Stimulated activated naive B cell treated with anti-CD40 and anti-IgM and Interleukin-4, amounts not matched to agents 10 μg/mL and 1 μg/mL and 100 μg/mL, for 72 hours (primary cell): ENCODE results near the gene UBTF.
A peak's percentile ranks its signal among the peaks of the same experiment; 100 is the strongest.

Experiments
- ATAC-seq, 2 donors: fragments of 150-1000 bp; cut with Tn5 transposase; replicated peaks; 2 replicates each; pipeline ENCODE4 v1.10.0; 2021; ENCODE audit warnings: moderate library complexity in 1 of 2
- DNase-seq: peaks from one replicate; pipeline ENCODE4 v3.0.0; 2021
- H3K27ac Mint-ChIP-seq: one replicate; pipeline ENCODE4 v1.8.0; 2022; ENCODE audit warnings: mild to moderate bottlenecking, mixed read lengths
- H3K27me3 Mint-ChIP-seq, 2 donors: one replicate each; pipeline ENCODE4 v1.8.0; 2022; ENCODE audit warnings: mixed read lengths in 2 of 2
- H3K36me3 Mint-ChIP-seq, 2 donors: one replicate each; pipeline ENCODE4 v1.8.0; 2022; ENCODE audit warnings: mixed read lengths in 2 of 2, mild to moderate bottlenecking in 1 of 2
- H3K4me1 Mint-ChIP-seq, 2 donors: one replicate each; pipeline ENCODE4 v1.8.0; 2022; ENCODE audit warnings: mixed read lengths in 2 of 2, mild to moderate bottlenecking in 1 of 2
- H3K4me3 Mint-ChIP-seq, 2 donors: one replicate each; pipeline ENCODE4 v1.8.0; 2022; ENCODE audit warnings: mild to moderate bottlenecking in 2 of 2, mixed read lengths in 2 of 2, moderate library complexity in 1 of 2
- H3K9me3 Mint-ChIP-seq, 2 donors: one replicate each; pipeline ENCODE4 v1.8.0; 2022; ENCODE audit warnings: mixed read lengths in 2 of 2, mild to moderate bottlenecking in 1 of 2

The UBTF gene

GRCh38 chr17:44219616-44220212, at the start of gene UBTF:
Gene UBTF (minus strand): TSS chr17:44219675. CDS start chr17:44218229, 1,446 bp downstream.
- Mint-ChIP-seq H3K4me3 (peak within 1 kb of the TSS; percentile 88 to 94), H3K36me3 (peaks cover 24 to 36% of the 10 kb centered on the region in 2 donors), H3K9me3 (no peaks in the 10 kb centered on the region), H3K27ac (peak within 1 kb of the TSS; percentile 99), H3K4me1 (peaks cover 35 to 56% of the 10 kb centered on the region in 2 donors), H3K27me3 (no peaks in the 10 kb centered on the region)
- peak; percentile 8 to 11 for ATAC-seq
- no peak for DNase-seq

GRCh38 chr17:44268709-44269534, 49.4 kb upstream of the UBTF start:
- Mint-ChIP-seq H3K36me3 (no peaks in the 10 kb centered on the region), H3K27me3 (peaks cover 22% of the 10 kb centered on the region in 2 donors), H3K27ac (no peak overlapping the region), H3K4me1 (peaks cover 0 to 5% of the 10 kb centered on the region in 2 donors), H3K9me3 (no peaks in the 10 kb centered on the region), H3K4me3 (no peak overlapping the region)
- DNase-seq (no peak), ATAC-seq (no peak)

DNA sequence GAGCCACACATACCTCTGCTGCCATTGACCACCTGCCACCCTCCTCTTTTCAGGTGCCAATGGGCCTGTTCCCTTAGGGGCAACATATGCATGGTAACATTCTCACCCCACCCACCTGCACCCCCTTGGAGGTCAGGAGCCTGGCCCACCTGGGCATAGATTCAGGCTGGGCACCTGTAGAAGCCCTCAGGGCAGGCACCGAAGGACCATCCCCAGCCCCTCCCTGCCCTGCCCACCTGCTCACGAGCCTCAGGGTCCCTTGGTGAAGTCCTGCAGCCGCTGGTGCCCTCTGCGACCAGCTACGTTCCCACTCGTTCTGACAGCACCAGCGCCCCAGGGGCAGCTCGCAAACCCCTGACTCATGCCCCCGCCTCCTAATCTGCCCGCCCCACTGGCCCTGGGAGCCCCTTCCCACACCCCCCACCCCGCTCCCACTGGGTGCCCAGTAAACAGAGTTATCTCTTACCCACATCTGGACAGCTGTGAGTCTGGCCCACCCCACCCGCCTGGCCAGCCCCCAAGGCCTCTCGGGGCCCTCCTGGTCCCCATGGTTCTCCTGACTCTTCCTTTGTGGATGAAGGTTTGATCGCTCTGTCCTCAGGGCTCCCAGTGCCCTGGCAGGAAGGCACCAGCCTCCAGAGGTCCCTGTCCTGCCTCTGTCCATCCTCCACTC, 48.5 kb upstream of the UBTF start, which contains the start of gene SLC4A1:
Gene SLC4A1, minus strand, starts transcription at position 318 of the 673 bp plus-strand sequence. CDS start 5,269 bp downstream, outside the sequence.
- H3K27me3 Mint-ChIP-seq, result peaks cover 26% of the 10 kb centered on the region in 2 donors
- H3K4me3 Mint-ChIP-seq, result no peak within 1 kb of the TSS
- no peak for DNase-seq

GRCh38 chr17:44267165-44267455, 47.6 kb upstream of the UBTF start:
- Mint-ChIP-seq H3K4me3 (no peak overlapping the region), H3K27me3 (peaks cover 17 to 18% of the 10 kb centered on the region in 2 donors), H3K27ac (no peak overlapping the region), H3K4me1 (no peaks in the 10 kb centered on the region), H3K9me3 (no peaks in the 10 kb centered on the region), H3K36me3 (no peaks in the 10 kb centered on the region)
- no peak for ATAC-seq
- DNase-seq, result no peak

More for the DNA sequence above, 48.5 kb upstream of the UBTF start, which contains the start of gene SLC4A1:
- ATAC-seq, result no peak
- Mint-ChIP-seq H3K36me3 (no peaks in the 10 kb centered on the region), H3K27ac (no peak within 1 kb of the TSS), H3K9me3 (no peaks in the 10 kb centered on the region), H3K4me1 (peaks cover 0 to 3% of the 10 kb centered on the region in 2 donors)

- Mint-ChIP-seq H3K27me3 (peaks cover 13% of the 10 kb centered on the region in 2 donors), H3K4me1 (no peaks in the 10 kb centered on the region), H3K4me3 (no peak overlapping the region), H3K36me3 (no peaks in the 10 kb centered on the region), H3K27ac (no peak overlapping the region), H3K9me3 (no peaks in the 10 kb centered on the region)
- DNase-seq, result no peak
- no peak for ATAC-seq
Observed at GRCh38 chr17:44266402-44267164, 47.1 kb upstream of the UBTF start.

- DNase-seq (no peak), ATAC-seq (no peak)
- Mint-ChIP-seq H3K36me3 (no peaks in the 10 kb centered on the region), H3K9me3 (no peaks in the 10 kb centered on the region), H3K4me1 (no peaks in the 10 kb centered on the region), H3K27ac (no peak overlapping the region), H3K27me3 (peaks cover 6 to 9% of the 10 kb centered on the region in 2 donors), H3K4me3 (no peak overlapping the region)
Observed at GRCh38 chr17:44263345-44263902, 43.9 kb upstream of the UBTF start.

DNA sequence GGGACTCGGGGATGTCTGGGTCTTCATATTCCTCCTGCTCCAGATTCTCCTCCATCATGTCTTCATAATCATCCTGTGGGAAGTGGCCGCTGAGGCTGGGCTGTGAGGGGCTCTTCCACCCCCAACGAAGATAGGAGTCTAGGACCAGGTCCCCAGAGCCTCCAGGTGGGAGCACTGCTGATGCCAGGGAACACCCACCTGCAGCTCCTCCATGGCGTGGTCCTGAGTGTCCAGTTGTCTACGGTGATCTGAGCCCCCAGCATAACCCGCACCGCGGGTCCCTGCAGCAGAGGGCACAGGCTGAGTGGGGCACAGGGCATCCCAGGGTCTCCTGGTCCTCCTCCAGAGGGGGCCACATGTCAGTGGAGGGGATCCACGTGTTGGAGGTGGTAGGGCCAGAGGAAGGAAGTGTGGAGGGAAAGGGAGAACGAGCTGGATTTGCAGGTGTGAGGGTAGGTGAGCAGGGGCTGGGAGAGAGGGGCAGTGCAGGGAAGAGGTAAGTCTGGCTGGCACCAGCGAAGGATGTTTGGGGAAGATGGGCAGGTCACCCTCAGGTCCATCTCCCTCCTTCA, 43.3 kb upstream of the UBTF start:
- H3K36me3 Mint-ChIP-seq, result no peaks in the 10 kb centered on the region
- no peak for DNase-seq
- no peak overlapping the region for H3K27ac Mint-ChIP-seq
- ATAC-seq, result no peak
- no peaks in the 10 kb centered on the region for H3K4me1 Mint-ChIP-seq
- no peak overlapping the region for H3K4me3 Mint-ChIP-seq
- peaks cover 6 to 8% of the 10 kb centered on the region in 2 donors for H3K27me3 Mint-ChIP-seq
- H3K9me3 Mint-ChIP-seq, result no peaks in the 10 kb centered on the region

DNA sequence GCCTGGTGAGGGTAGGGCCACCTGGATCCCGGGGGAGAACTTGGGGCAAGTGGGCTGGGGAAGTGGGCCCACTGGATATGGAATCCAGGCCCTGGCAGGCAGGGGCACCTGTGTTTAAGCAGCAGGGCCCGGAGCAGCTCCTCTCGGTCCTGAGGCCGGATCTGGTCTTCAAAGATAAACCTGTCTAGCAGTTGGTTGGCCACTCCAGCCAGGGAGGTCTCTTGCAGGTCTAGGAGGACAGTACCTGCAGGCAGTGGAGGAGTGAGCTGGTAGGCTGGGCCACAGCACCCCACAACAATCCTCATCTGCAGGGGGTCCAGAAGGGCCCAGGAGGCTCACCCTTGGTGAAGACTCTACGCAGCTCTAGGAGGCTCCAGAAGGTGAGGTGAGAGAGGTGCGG, 40.8 kb upstream of the UBTF start:
- H3K27ac Mint-ChIP-seq, result no peak overlapping the region
- no peaks in the 10 kb centered on the region for H3K36me3 Mint-ChIP-seq
- H3K9me3 Mint-ChIP-seq, result no peaks in the 10 kb centered on the region
- H3K4me3 Mint-ChIP-seq, result no peak overlapping the region
- ATAC-seq, result no peak
- peaks cover 11 to 13% of the 10 kb centered on the region in 2 donors for H3K27me3 Mint-ChIP-seq
- no peak for DNase-seq
- no peaks in the 10 kb centered on the region for H3K4me1 Mint-ChIP-seq

DNA sequence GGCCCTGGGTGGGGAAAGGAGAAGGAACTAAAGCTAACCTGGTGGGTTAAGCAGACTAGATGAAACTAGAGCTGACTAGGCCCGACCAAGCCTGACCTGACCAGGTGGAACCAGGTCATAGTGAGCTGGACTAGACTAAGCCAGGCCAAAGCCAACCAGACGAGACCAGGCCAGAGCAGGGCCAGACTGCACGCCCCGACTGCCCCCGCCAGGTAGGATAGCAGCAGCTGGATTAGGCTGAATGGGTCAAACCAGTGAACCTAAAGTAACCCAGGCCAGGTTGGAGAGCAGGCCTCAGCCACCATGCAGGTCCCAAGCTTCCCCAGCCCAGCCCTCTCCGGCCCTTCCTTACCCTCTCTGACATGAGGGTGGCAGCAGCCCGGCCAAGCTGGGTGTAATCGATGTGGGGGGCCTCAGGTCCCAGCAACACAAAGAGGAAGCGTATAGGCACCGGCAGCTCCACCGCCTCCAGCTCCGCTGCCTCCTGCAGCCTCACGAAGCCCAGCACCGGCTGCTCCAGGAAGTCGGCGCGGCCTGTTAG, 39.4 kb upstream of the UBTF start:
- H3K9me3 Mint-ChIP-seq, result no peaks in the 10 kb centered on the region

GRCh38 chr17:44257815-44258760, 38.6 kb upstream of the UBTF start:
- H3K27me3 Mint-ChIP-seq, result peaks cover 5 to 17% of the 10 kb centered on the region in 2 donors
- no peaks in the 10 kb centered on the region for H3K36me3 Mint-ChIP-seq
- H3K9me3 Mint-ChIP-seq, result no peaks in the 10 kb centered on the region
- ATAC-seq, result no peak
- H3K27ac Mint-ChIP-seq, result no peak overlapping the region
- H3K4me1 Mint-ChIP-seq, result no peaks in the 10 kb centered on the region
- DNase-seq, result no peak
- no peak overlapping the region for H3K4me3 Mint-ChIP-seq

More for the DNA sequence above, 39.4 kb upstream of the UBTF start:
- Mint-ChIP-seq H3K4me3 (no peak overlapping the region), H3K27me3 (peaks cover 11 to 25% of the 10 kb centered on the region in 2 donors), H3K27ac (no peak overlapping the region), H3K4me1 (no peaks in the 10 kb centered on the region), H3K36me3 (no peaks in the 10 kb centered on the region)
- no peak for ATAC-seq
- DNase-seq, result no peak

GRCh38 chr17:44256671-44257070, 37.2 kb upstream of the UBTF start:
- Mint-ChIP-seq H3K27me3 (peaks cover 5 to 17% of the 10 kb centered on the region in 2 donors), H3K9me3 (no peaks in the 10 kb centered on the region), H3K27ac (no peak overlapping the region), H3K4me3 (no peak overlapping the region), H3K36me3 (no peaks in the 10 kb centered on the region), H3K4me1 (no peaks in the 10 kb centered on the region)
- DNase-seq (no peak), ATAC-seq (peak in 1 of 2 donors; percentile 23)

DNA sequence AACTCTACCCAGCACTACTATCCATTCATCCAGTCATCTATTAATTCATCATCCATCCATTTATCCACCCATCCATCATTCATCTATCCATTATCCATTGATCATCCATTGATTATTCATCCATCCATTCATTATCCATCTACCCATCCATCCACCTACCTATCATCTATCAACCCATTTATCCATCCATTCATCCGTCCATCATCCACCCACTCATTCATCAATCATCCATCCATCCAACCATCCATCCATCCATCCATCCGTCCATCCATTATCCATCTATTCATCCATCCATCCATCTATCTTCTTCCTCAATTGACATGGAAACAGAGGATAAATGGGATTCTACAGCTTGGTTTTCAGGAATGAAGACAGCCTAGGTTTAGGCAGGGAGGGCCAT, 36.4 kb upstream of the UBTF start:
- DNase-seq (no peak), ATAC-seq (no peak)
- Mint-ChIP-seq H3K36me3 (no peaks in the 10 kb centered on the region), H3K27ac (no peak overlapping the region), H3K4me3 (no peak overlapping the region), H3K9me3 (no peaks in the 10 kb centered on the region), H3K27me3 (peaks cover 5 to 17% of the 10 kb centered on the region in 2 donors), H3K4me1 (no peaks in the 10 kb centered on the region)
